Measurements from ENCODE around the gene JUNB.

The JUNB gene

GRCh38 chr19:12834566-12834943 is 43.3 kb downstream of the JUNB start, which contains the start of gene RTBDN:
Gene RTBDN, minus strand, starts transcription at chr19:12834579. Its CDS starts 4,600 bp downstream, at chr19:12829979.
- Histone ChIP-seq H4K91ac (ENCODE audit: low read depth, low read length, poor library complexity) (no peak within 1 kb of the TSS), H3K14ac (ENCODE audit: low read length) (no peak within 1 kb of the TSS), H2AK5ac (ENCODE audit: low read depth, low read length) (peak within 1 kb of the TSS; percentile 15), H3K36me3 (replicated peaks in 1 of 2; ENCODE audit: control insufficient read depth in 2 of 2, insufficient read depth in 2 of 2, low read length in 2 of 2) (no peaks in the 10 kb centered on the region), H3K79me1 (ENCODE audit: low read depth, low read length) (no peaks in the 10 kb centered on the region), H3K9ac (ENCODE audit: low read depth, low read length, poor library complexity) (peak within 1 kb of the TSS; percentile 78), H3K4me3 (ENCODE audit: low read length in 2 of 2) (peak within 1 kb of the TSS; percentile 49 to 87), H2BK15ac (ENCODE audit: low read length) (peak within 1 kb of the TSS; percentile 71), H3K4me1 (ENCODE audit: control insufficient read depth in 2 of 2, insufficient read depth in 1 of 2, low read depth in 1 of 2, low read length in 2 of 2) (peaks cover 10 to 12% of the 10 kb centered on the region in 2 donors), H2BK12ac (ENCODE audit: low read length) (peak within 1 kb of the TSS; percentile 64), H3K4me2 (ENCODE audit: insufficient read depth, low read length, poor library complexity, severe bottlenecking) (peak within 1 kb of the TSS; percentile 77), H3K23ac (ENCODE audit: low read depth, low read length, poor library complexity) (peak within 1 kb of the TSS; percentile 81), H3K4ac (ENCODE audit: low read length) (no peak within 1 kb of the TSS), H2AFZ (ENCODE audit: low read length) (peak within 1 kb of the TSS; percentile 94), H3K27me3 (ENCODE audit: control insufficient read depth in 3 of 3, insufficient read depth in 3 of 3, low read depth in 1 of 3, low read length in 3 of 3) (peaks cover 12 to 65% (median 61%) of the 10 kb centered on the region in 3 experiments), H2BK120ac (ENCODE audit: low read depth, low read length) (no peak within 1 kb of the TSS), H4K8ac (ENCODE audit: low read depth, low read length) (no peak within 1 kb of the TSS), H3K18ac (ENCODE audit: low read length) (peak within 1 kb of the TSS; percentile 93), H3K9me3 (replicated peaks in 1 of 2; ENCODE audit: control insufficient read depth in 2 of 2, insufficient read depth in 1 of 2, low read depth in 1 of 2, low read length in 2 of 2) (no peaks in the 10 kb centered on the region), H3K27ac (replicated peaks; ENCODE audit: low read length) (no peak within 1 kb of the TSS), H2BK5ac (ENCODE audit: low read length) (peak within 1 kb of the TSS; percentile 17)
- no CpG with 5 or more reads among the region's 20 CpGs for WGBS, 2 donors (ENCODE audit: extremely low coverage in 2 of 2, insufficient read length in 2 of 2, insufficient replicate concordance in 1 of 2)
- no peak for DNase-seq (ENCODE audit: low spot score)

DNA sequence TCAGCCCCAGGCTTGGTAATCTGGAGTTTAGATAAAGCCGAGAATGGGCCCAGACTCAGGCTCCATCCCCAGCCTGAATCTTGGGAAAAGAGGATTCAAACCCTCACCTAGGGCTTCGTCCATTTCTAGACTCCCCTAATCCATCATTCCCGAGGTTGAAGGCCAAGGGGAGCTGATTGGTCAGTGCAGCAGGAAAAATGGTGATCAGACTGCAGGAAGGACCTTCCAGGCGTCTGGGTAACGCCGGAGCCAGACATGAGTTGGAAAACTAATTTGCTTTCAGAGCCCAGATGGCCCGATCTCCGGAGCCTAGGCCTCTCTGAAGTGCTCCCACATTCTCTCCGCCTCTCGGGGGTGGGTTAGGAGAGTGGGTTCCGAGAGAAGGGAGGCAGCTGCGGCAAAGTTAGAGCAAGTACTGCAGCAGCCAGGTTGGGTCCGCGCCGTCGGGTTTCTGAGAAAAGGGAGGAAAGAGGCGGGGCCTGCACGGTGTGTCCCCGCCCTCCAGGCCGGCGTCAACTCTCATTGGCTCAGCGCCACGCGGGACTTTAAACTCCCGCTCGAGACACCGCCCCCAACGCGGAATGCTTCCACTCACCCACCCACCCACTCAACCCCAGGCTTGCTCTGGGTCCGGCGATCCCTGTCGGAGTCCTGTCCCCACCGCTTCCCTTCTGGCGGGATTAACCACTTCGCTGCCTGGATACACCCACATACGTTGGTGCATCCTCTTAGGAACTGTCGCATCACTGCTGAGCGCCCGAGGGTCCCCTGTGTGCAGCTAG is 43.9 kb downstream of the JUNB start:
- no peak overlapping the region for H4K91ac ChIP-seq (ENCODE audit: low read depth, low read length, poor library complexity)
- H3K4ac ChIP-seq (ENCODE audit: low read length), result no peak overlapping the region
- no peak overlapping the region for H3K9ac ChIP-seq (ENCODE audit: low read depth, low read length, poor library complexity)
- H4K8ac ChIP-seq (ENCODE audit: low read depth, low read length), result no peak overlapping the region
- H2BK15ac ChIP-seq (ENCODE audit: low read length), result peak overlapping the region; percentile 71
- H2BK12ac ChIP-seq (ENCODE audit: low read length), result peak overlapping the region; percentile 30
- no CpG with 5 or more reads among the region's 39 CpGs for WGBS, 2 donors (ENCODE audit: extremely low coverage in 2 of 2, insufficient read length in 2 of 2, insufficient replicate concordance in 1 of 2)
- H3K27me3 ChIP-seq (ENCODE audit: control insufficient read depth in 3 of 3, insufficient read depth in 3 of 3, low read depth in 1 of 3, low read length in 3 of 3), result peaks cover 12 to 59% (median 56%) of the 10 kb centered on the region in 3 experiments
- no peak overlapping the region for H3K23ac ChIP-seq (ENCODE audit: low read depth, low read length, poor library complexity)
- no peak for DNase-seq (ENCODE audit: low spot score)
- peak overlapping the region; percentile 32 for H3K4me2 ChIP-seq (ENCODE audit: insufficient read depth, low read length, poor library complexity, severe bottlenecking)
- peak overlapping the region; percentile 15 for H3K18ac ChIP-seq (ENCODE audit: low read length)
- H3K4me1 ChIP-seq (ENCODE audit: control insufficient read depth in 2 of 2, insufficient read depth in 1 of 2, low read depth in 1 of 2, low read length in 2 of 2), result peaks cover 12 to 13% of the 10 kb centered on the region in 2 donors
- H2BK120ac ChIP-seq (ENCODE audit: low read depth, low read length), result no peak overlapping the region
- H3K79me1 ChIP-seq (ENCODE audit: low read depth, low read length), result no peaks in the 10 kb centered on the region
- peak overlapping the region; percentile 17 for H2BK5ac ChIP-seq (ENCODE audit: low read length)
- H3K27ac ChIP-seq (replicated peaks; ENCODE audit: low read length), result no peak overlapping the region
- H3K4me3 ChIP-seq (ENCODE audit: low read length in 2 of 2), result no peak overlapping the region
- no peak overlapping the region for H2AFZ ChIP-seq (ENCODE audit: low read length)
- no peaks in the 10 kb centered on the region for H3K9me3 ChIP-seq (replicated peaks in 1 of 2; ENCODE audit: control insufficient read depth in 2 of 2, insufficient read depth in 1 of 2, low read depth in 1 of 2, low read length in 2 of 2)
- no peaks in the 10 kb centered on the region for H3K36me3 ChIP-seq (replicated peaks in 1 of 2; ENCODE audit: control insufficient read depth in 2 of 2, insufficient read depth in 2 of 2, low read length in 2 of 2)
- no peak overlapping the region for H3K14ac ChIP-seq (ENCODE audit: low read length)
- no peak overlapping the region for H2AK5ac ChIP-seq (ENCODE audit: low read depth, low read length)

GRCh38 chr19:12836529-12836863 is 45.2 kb downstream of the JUNB start:
- no peaks in the 10 kb centered on the region for H3K79me1 ChIP-seq (ENCODE audit: low read depth, low read length)
- H3K23ac ChIP-seq (ENCODE audit: low read depth, low read length, poor library complexity), result no peak overlapping the region
- H2BK12ac ChIP-seq (ENCODE audit: low read length), result no peak overlapping the region
- H2BK120ac ChIP-seq (ENCODE audit: low read depth, low read length), result no peak overlapping the region
- H3K18ac ChIP-seq (ENCODE audit: low read length), result no peak overlapping the region
- DNase-seq (ENCODE audit: low spot score), result no peak
- H3K4me3 ChIP-seq (ENCODE audit: low read length in 2 of 2), result no peak overlapping the region
- no peak overlapping the region for H2BK15ac ChIP-seq (ENCODE audit: low read length)
- H3K4me2 ChIP-seq (ENCODE audit: insufficient read depth, low read length, poor library complexity, severe bottlenecking), result no peak overlapping the region
- no peak overlapping the region for H2AFZ ChIP-seq (ENCODE audit: low read length)
- H3K27me3 ChIP-seq (ENCODE audit: control insufficient read depth in 3 of 3, insufficient read depth in 3 of 3, low read depth in 1 of 3, low read length in 3 of 3), result peaks cover 12 to 45% (median 45%) of the 10 kb centered on the region in 3 experiments
- no peak overlapping the region for H3K9ac ChIP-seq (ENCODE audit: low read depth, low read length, poor library complexity)
- H2AK5ac ChIP-seq (ENCODE audit: low read depth, low read length), result no peak overlapping the region
- H2BK5ac ChIP-seq (ENCODE audit: low read length), result no peak overlapping the region
- WGBS, 2 donors (ENCODE audit: extremely low coverage in 2 of 2, insufficient read length in 2 of 2, insufficient replicate concordance in 1 of 2), result no CpG with 5 or more reads among the region's 6 CpGs
- H3K4ac ChIP-seq (ENCODE audit: low read length), result no peak overlapping the region
- H3K4me1 ChIP-seq (ENCODE audit: control insufficient read depth in 2 of 2, insufficient read depth in 1 of 2, low read depth in 1 of 2, low read length in 2 of 2), result peaks cover 13 to 17% of the 10 kb centered on the region in 2 donors
- H3K36me3 ChIP-seq (replicated peaks in 1 of 2; ENCODE audit: control insufficient read depth in 2 of 2, insufficient read depth in 2 of 2, low read length in 2 of 2), result no peaks in the 10 kb centered on the region
- no peak overlapping the region for H3K27ac ChIP-seq (replicated peaks; ENCODE audit: low read length)
- no peaks in the 10 kb centered on the region for H3K9me3 ChIP-seq (replicated peaks in 1 of 2; ENCODE audit: control insufficient read depth in 2 of 2, insufficient read depth in 1 of 2, low read depth in 1 of 2, low read length in 2 of 2)
- no peak overlapping the region for H3K14ac ChIP-seq (ENCODE audit: low read length)
- no peak overlapping the region for H4K8ac ChIP-seq (ENCODE audit: low read depth, low read length)
- no peak overlapping the region for H4K91ac ChIP-seq (ENCODE audit: low read depth, low read length, poor library complexity)

- no peak for DNase-seq (ENCODE audit: low spot score)
- no peak overlapping the region for H3K23ac ChIP-seq (ENCODE audit: low read depth, low read length, poor library complexity)
- H3K9me3 ChIP-seq (replicated peaks in 1 of 2; ENCODE audit: control insufficient read depth in 2 of 2, insufficient read depth in 1 of 2, low read depth in 1 of 2, low read length in 2 of 2), result no peaks in the 10 kb centered on the region
- H2BK12ac ChIP-seq (ENCODE audit: low read length), result no peak overlapping the region
- no peak overlapping the region for H2BK15ac ChIP-seq (ENCODE audit: low read length)
- H2BK5ac ChIP-seq (ENCODE audit: low read length), result no peak overlapping the region
- no peak overlapping the region for H2BK120ac ChIP-seq (ENCODE audit: low read depth, low read length)
- no peaks in the 10 kb centered on the region for H3K36me3 ChIP-seq (replicated peaks in 1 of 2; ENCODE audit: control insufficient read depth in 2 of 2, insufficient read depth in 2 of 2, low read length in 2 of 2)
- peaks cover 12 to 39% (median 38%) of the 10 kb centered on the region in 3 experiments for H3K27me3 ChIP-seq (ENCODE audit: control insufficient read depth in 3 of 3, insufficient read depth in 3 of 3, low read depth in 1 of 3, low read length in 3 of 3)
- no peak overlapping the region for H4K91ac ChIP-seq (ENCODE audit: low read depth, low read length, poor library complexity)
- no peak overlapping the region for H2AFZ ChIP-seq (ENCODE audit: low read length)
- H3K4me1 ChIP-seq (ENCODE audit: control insufficient read depth in 2 of 2, insufficient read depth in 1 of 2, low read depth in 1 of 2, low read length in 2 of 2), result peaks cover 14 to 22% of the 10 kb centered on the region in 2 donors
- no peak overlapping the region for H3K14ac ChIP-seq (ENCODE audit: low read length)
- no peak overlapping the region for H2AK5ac ChIP-seq (ENCODE audit: low read depth, low read length)
- H3K79me1 ChIP-seq (ENCODE audit: low read depth, low read length), result no peaks in the 10 kb centered on the region
- no peak overlapping the region for H3K4me2 ChIP-seq (ENCODE audit: insufficient read depth, low read length, poor library complexity, severe bottlenecking)
- H3K18ac ChIP-seq (ENCODE audit: low read length), result no peak overlapping the region
- H3K9ac ChIP-seq (ENCODE audit: low read depth, low read length, poor library complexity), result no peak overlapping the region
- H3K27ac ChIP-seq (replicated peaks; ENCODE audit: low read length), result no peak overlapping the region
- no CpG with 5 or more reads among the region's 4 CpGs for WGBS, 2 donors (ENCODE audit: extremely low coverage in 2 of 2, insufficient read length in 2 of 2, insufficient replicate concordance in 1 of 2)
- H3K4ac ChIP-seq (ENCODE audit: low read length), result no peak overlapping the region
- H4K8ac ChIP-seq (ENCODE audit: low read depth, low read length), result no peak overlapping the region
- H3K4me3 ChIP-seq (ENCODE audit: low read length in 2 of 2), result no peak overlapping the region
These were observed 45.9 kb downstream of the JUNB start for GRCh38 chr19:12837225-12837624.
